HEK293 (cell line): Measurements from ENCODE around the gene BRD3.

Experiments used
- BCL11A ChIP-seq: fragments of 450-650 bp; formaldehyde crosslinking; IDR thresholded peaks from 2 replicates; pipeline ENCODE4 v1.5.1; 2016; ENCODE audit warnings: low read depth, missing biosample characterization, missing genetic modification characterization
- BCL11B ChIP-seq: fragments of 450-650 bp; formaldehyde crosslinking; IDR thresholded peaks from 2 replicates; pipeline ENCODE4 v1.5.1; 2016; ENCODE audit warnings: low read depth, missing biosample characterization, missing genetic modification characterization
- CTCF ChIP-seq: fragments of 450-650 bp; formaldehyde crosslinking; IDR thresholded peaks from 2 replicates; pipeline ENCODE4 v1.5.1; 2016; ENCODE audit warnings: missing biosample characterization, missing genetic modification characterization
- GLIS2 ChIP-seq: fragments of 450-650 bp; formaldehyde crosslinking; IDR thresholded peaks from 2 replicates; pipeline ENCODE4 v1.5.1; 2016; ENCODE audit warnings: missing biosample characterization, missing genetic modification characterization
- HOXD13 ChIP-seq: sonication (generic); formaldehyde crosslinking; IDR thresholded peaks from 2 replicates; pipeline ENCODE4 v1.8.0; 2022; ENCODE audit warnings: missing genetic modification reagents, borderline replicate concordance
- IKZF3 ChIP-seq: fragments of 450-650 bp; IDR thresholded peaks from 2 replicates; pipeline ENCODE4 v1.5.0; 2018; ENCODE audit warnings: missing biosample characterization, mild to moderate bottlenecking, missing genetic modification characterization, moderate library complexity
- OSR2 ChIP-seq: fragments of 450-650 bp; formaldehyde crosslinking; IDR thresholded peaks from 2 replicates; pipeline ENCODE4 v1.5.1; 2016; ENCODE audit warnings: missing biosample characterization, missing genetic modification characterization
- PATZ1 ChIP-seq: fragments of 450-650 bp; formaldehyde crosslinking; IDR thresholded peaks from 2 replicates; pipeline ENCODE4 v1.5.1; 2016; ENCODE audit warnings: missing biosample characterization, missing genetic modification characterization
- PBX3 ChIP-seq: sonication (generic); formaldehyde crosslinking; IDR thresholded peaks from 2 replicates; pipeline ENCODE4 v1.8.1; 2022; ENCODE audit warnings: mild to moderate bottlenecking, moderate library complexity, missing genetic modification reagents
- SP3 ChIP-seq: fragments of 450-650 bp; formaldehyde crosslinking; IDR thresholded peaks from 2 replicates; pipeline ENCODE4 v1.5.1; 2016; ENCODE audit warnings: missing biosample characterization, missing genetic modification characterization
- SP7 ChIP-seq: fragments of 450-650 bp; formaldehyde crosslinking; IDR thresholded peaks from 2 replicates; pipeline ENCODE4 v1.5.1; 2016; ENCODE audit warnings: missing biosample characterization, missing genetic modification characterization
- YY2 ChIP-seq: fragments of 450-650 bp; formaldehyde crosslinking; IDR thresholded peaks from 2 replicates; pipeline ENCODE4 v1.5.1; 2016; ENCODE audit warnings: missing biosample characterization, missing genetic modification characterization
- ZBTB17 ChIP-seq: fragments of 450-650 bp; formaldehyde crosslinking; IDR thresholded peaks from 2 replicates; pipeline ENCODE4 v1.5.1; 2016; ENCODE audit warnings: missing biosample characterization, missing genetic modification characterization
- ZNF2 ChIP-seq: fragments of 450-650 bp; formaldehyde crosslinking; IDR thresholded peaks from 2 replicates; pipeline ENCODE4 v1.5.1; 2016; ENCODE audit warnings: missing biosample characterization, missing genetic modification characterization
- ZNF274 ChIP-seq, 2 experiments: fragments of 200-500 bp in 1 of 2; fragments of 450-650 bp in 1 of 2; sonication (Bioruptor generic) in 1 of 2; formaldehyde crosslinking in 1 of 2; IDR thresholded peaks; 2 replicates each; pipeline versions ENCODE4 v1.5.1 to v1.6.1; 2014 to 2016; ENCODE audit warnings: borderline replicate concordance in 1 of 2, inconsistent platforms in 1 of 2, low read length in 1 of 2, missing biosample characterization in 1 of 2, missing genetic modification characterization in 1 of 2
- ZNF354C ChIP-seq: fragments of 450-650 bp; formaldehyde crosslinking; IDR thresholded peaks from 2 replicates; pipeline ENCODE4 v1.5.1; 2016; ENCODE audit warnings: missing biosample characterization, missing genetic modification characterization, low read depth, borderline replicate concordance
- ZNF548 ChIP-seq: fragments of 450-650 bp; formaldehyde crosslinking; IDR thresholded peaks from 2 replicates; pipeline ENCODE4 v1.5.1; 2016; ENCODE audit warnings: missing biosample characterization, missing genetic modification characterization
- ZNF549 ChIP-seq: fragments of 450-650 bp; IDR thresholded peaks from 2 replicates; pipeline ENCODE4 v1.5.1; 2018; ENCODE audit warnings: missing biosample characterization, missing genetic modification characterization, mild to moderate bottlenecking, inconsistent platforms, moderate library complexity
- ZNF610 ChIP-seq: fragments of 450-650 bp; formaldehyde crosslinking; IDR thresholded peaks from 2 replicates; pipeline ENCODE4 v1.5.1; 2016; ENCODE audit warnings: missing biosample characterization, missing genetic modification characterization, borderline replicate concordance
- ZNF626 ChIP-seq: fragments of 450-650 bp; sonication (Bioruptor Pico); formaldehyde crosslinking; IDR thresholded peaks from 2 replicates; pipeline ENCODE4 v1.5.1; 2018; ENCODE audit warnings: missing biosample characterization, missing genetic modification characterization, inconsistent platforms
- ZNF639 ChIP-seq: fragments of 450-650 bp; formaldehyde crosslinking; IDR thresholded peaks from 2 replicates; pipeline ENCODE4 v1.5.1; 2016; ENCODE audit warnings: missing biosample characterization, missing genetic modification characterization
- ZNF654 ChIP-seq: fragments of 450-650 bp; formaldehyde crosslinking; IDR thresholded peaks from 2 replicates; pipeline ENCODE4 v1.5.1; 2016; ENCODE audit warnings: low read depth, missing biosample characterization, missing genetic modification characterization
- ZNF664 ChIP-seq: fragments of 450-650 bp; formaldehyde crosslinking; IDR thresholded peaks from 2 replicates; pipeline ENCODE4 v1.5.1; 2016; ENCODE audit warnings: missing biosample characterization, missing genetic modification characterization
- ZNF76 ChIP-seq: fragments of 450-650 bp; formaldehyde crosslinking; IDR thresholded peaks from 2 replicates; pipeline ENCODE4; 2016; ENCODE audit warnings: low read depth, missing biosample characterization, missing genetic modification characterization, borderline replicate concordance
- ZSCAN16 ChIP-seq: fragments of 450-650 bp; formaldehyde crosslinking; IDR thresholded peaks from 2 replicates; pipeline ENCODE4 v1.5.1; 2016; ENCODE audit warnings: missing biosample characterization, missing genetic modification characterization
- TF ChIP-seq, protein P1 (sequence below): fragments of 450-650 bp; formaldehyde crosslinking; IDR thresholded peaks from 2 replicates; pipeline ENCODE4 v1.5.0; 2017; ENCODE audit warnings: missing biosample characterization, missing genetic modification characterization, borderline replicate concordance
- TF ChIP-seq, protein P2 (sequence below): fragments of 450-650 bp; formaldehyde crosslinking; IDR thresholded peaks from 2 replicates; pipeline ENCODE4 v1.5.1; 2016; ENCODE audit warnings: missing biosample characterization, missing genetic modification characterization, borderline replicate concordance

BRD3 gene

GRCh38 chr9:133994353-133995011 is 73.3 kb downstream of the BRD3 start (continued):
- TF ChIP-seq CTCF (tag by site-specific recombination), result peak; percentile 96
- peak; percentile 90 for TF ChIP-seq ZNF654 (tag by site-specific recombination)
- TF ChIP-seq ZNF2 (tag by site-specific recombination), result 0 out of 2 replicates have a peak, but pooled peaks have one; percentile 47
- no peak for TF ChIP-seq SP7 (tag by site-specific recombination)
- TF ChIP-seq SP3, result no peak
- 0 out of 2 replicates have a peak, but pooled peaks have one; percentile 19 for TF ChIP-seq BCL11A (tag by site-specific recombination)
- TF ChIP-seq ZNF76 (tag by site-specific recombination), result no peak
- TF ChIP-seq PATZ1 (tag by site-specific recombination), result peak; percentile 27; the same call in 1 of the 2 replicates
- no peak for TF ChIP-seq HOXD13 (CRISPR knock-in tag)
- no peak for TF ChIP-seq YY2 (tag by site-specific recombination)
- peak; percentile 30; the same call in 1 of the 2 replicates for TF ChIP-seq BCL11B
- 0 out of 2 replicates have a peak, but pooled peaks have one; percentile 71 for TF ChIP-seq PBX3 (CRISPR knock-in tag)
- no peak for TF ChIP-seq ZNF639 (tag by site-specific recombination)
- no peak for TF ChIP-seq ZNF274 (IDR thresholded peaks at IDR 0.05; ENCODE audit: low read length)
- TF ChIP-seq ZNF274 (tag by site-specific recombination; IDR thresholded peaks at IDR 0.05; ENCODE audit: borderline replicate concordance), result no peak
- peak; percentile 15; the same call in 1 of the 2 replicates for TF ChIP-seq GLIS2
- no peak for TF ChIP-seq IKZF3
- no peak for TF ChIP-seq ZNF626
- TF ChIP-seq ZSCAN16 (tag by site-specific recombination), result no peak
- TF ChIP-seq, protein P1, sequence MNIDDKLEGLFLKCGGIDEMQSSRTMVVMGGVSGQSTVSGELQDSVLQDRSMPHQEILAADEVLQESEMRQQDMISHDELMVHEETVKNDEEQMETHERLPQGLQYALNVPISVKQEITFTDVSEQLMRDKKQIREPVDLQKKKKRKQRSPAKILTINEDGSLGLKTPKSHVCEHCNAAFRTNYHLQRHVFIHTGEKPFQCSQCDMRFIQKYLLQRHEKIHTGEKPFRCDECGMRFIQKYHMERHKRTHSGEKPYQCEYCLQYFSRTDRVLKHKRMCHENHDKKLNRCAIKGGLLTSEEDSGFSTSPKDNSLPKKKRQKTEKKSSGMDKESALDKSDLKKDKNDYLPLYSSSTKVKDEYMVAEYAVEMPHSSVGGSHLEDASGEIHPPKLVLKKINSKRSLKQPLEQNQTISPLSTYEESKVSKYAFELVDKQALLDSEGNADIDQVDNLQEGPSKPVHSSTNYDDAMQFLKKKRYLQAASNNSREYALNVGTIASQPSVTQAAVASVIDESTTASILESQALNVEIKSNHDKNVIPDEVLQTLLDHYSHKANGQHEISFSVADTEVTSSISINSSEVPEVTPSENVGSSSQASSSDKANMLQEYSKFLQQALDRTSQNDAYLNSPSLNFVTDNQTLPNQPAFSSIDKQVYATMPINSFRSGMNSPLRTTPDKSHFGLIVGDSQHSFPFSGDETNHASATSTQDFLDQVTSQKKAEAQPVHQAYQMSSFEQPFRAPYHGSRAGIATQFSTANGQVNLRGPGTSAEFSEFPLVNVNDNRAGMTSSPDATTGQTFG (tag by site-specific recombination), result no peak
- TF ChIP-seq ZNF549, result no peak
- TF ChIP-seq ZNF664, result no peak
- no peak for TF ChIP-seq ZNF548 (tag by site-specific recombination)
- peak; percentile 46 for TF ChIP-seq ZBTB17 (tag by site-specific recombination)
- TF ChIP-seq, protein P2, sequence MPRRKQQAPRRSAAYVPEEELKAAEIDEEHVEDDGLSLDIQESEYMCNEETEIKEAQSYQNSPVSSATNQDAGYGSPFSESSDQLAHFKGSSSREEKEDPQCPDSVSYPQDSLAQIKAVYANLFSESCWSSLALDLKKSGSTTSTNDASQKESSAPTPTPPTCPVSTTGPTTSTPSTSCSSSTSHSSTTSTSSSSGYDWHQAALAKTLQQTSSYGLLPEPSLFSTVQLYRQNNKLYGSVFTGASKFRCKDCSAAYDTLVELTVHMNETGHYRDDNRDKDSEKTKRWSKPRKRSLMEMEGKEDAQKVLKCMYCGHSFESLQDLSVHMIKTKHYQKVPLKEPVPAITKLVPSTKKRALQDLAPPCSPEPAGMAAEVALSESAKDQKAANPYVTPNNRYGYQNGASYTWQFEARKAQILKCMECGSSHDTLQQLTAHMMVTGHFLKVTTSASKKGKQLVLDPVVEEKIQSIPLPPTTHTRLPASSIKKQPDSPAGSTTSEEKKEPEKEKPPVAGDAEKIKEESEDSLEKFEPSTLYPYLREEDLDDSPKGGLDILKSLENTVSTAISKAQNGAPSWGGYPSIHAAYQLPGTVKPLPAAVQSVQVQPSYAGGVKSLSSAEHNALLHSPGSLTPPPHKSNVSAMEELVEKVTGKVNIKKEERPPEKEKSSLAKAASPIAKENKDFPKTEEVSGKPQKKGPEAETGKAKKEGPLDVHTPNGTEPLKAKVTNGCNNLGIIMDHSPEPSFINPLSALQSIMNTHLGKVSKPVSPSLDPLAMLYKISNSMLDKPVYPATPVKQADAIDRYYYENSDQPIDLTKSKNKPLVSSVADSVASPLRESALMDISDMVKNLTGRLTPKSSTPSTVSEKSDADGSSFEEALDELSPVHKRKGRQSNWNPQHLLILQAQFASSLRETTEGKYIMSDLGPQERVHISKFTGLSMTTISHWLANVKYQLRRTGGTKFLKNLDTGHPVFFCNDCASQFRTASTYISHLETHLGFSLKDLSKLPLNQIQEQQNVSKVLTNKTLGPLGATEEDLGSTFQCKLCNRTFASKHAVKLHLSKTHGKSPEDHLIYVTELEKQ (tag by site-specific recombination), result no peak
- TF ChIP-seq ZNF354C, result no peak
- no peak for TF ChIP-seq OSR2 (tag by site-specific recombination)
- TF ChIP-seq ZNF610 (tag by site-specific recombination), result no peak
